Gastroesophageal sphincter (tissue), 3 donors: ENCODE data around the gene ADSS2.
A peak's percentile ranks its signal among the peaks of the same experiment; 100 is the strongest.

Experiments used
- POLR2A ChIP-seq, 2 donors: fragments of 450-650 bp; IDR thresholded peaks; one replicate each; pipeline ENCODE4 v1.6.1; 2017; ENCODE audit warnings: antibody characterized with exemption in 2 of 2, mild to moderate bottlenecking in 2 of 2, moderate library complexity in 1 of 2
- TF ChIP-seq, protein P1 (sequence below), 4 experiments: fragments of 200-600 bp in 2 of 4; fragments of 450-650 bp in 2 of 4; sonication (generic) in 1 of 4; IDR thresholded peaks; one replicate each; pipeline ENCODE4 v1.5.1; 2017 to 2019; ENCODE audit warnings: antibody characterized with exemption in 4 of 4, mild to moderate bottlenecking in 2 of 4, moderate library complexity in 2 of 4

DNA sequence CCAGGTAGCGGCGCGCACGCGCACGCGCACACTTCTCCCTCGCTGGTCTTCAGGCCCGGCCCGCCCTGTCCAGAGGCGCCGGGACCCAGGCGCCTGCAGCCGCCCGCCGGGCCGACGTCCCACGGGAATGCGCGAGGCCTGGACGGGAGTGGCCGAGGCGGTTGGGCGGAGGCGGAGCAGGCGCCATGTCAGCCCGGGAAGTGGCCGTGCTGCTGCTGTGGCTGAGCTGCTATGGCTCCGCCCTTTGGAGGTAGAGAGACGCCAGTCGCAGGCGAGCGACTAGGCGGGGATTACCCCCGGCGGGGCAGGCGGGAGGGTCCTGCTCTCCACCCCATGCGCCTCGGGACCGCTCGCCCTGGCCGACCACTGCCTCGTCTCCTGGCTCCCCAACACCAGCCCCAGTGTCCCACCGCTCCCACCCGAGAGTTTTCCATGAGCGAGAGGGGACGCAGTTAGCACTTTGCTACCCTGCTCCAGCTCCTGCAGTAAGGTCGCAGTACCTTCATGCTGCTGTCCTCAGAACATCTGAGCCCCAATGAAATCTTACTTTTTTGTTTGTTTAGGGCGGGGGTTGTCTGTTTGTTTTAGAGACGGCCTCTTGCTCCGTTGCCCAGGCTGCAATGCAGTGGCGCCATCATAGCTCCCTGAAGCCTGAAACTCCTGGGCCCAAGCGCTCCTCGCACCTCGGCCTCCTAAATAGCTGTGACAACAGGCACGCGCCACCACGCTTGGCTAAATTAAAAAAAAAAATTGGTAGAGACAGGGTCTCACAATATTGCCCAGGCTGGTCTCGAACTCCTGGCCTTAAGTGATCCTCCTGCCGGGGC is 9.7 kb upstream of the ADSS2 start, which contains the start of gene CATSPERE:
- TF ChIP-seq, protein P1, sequence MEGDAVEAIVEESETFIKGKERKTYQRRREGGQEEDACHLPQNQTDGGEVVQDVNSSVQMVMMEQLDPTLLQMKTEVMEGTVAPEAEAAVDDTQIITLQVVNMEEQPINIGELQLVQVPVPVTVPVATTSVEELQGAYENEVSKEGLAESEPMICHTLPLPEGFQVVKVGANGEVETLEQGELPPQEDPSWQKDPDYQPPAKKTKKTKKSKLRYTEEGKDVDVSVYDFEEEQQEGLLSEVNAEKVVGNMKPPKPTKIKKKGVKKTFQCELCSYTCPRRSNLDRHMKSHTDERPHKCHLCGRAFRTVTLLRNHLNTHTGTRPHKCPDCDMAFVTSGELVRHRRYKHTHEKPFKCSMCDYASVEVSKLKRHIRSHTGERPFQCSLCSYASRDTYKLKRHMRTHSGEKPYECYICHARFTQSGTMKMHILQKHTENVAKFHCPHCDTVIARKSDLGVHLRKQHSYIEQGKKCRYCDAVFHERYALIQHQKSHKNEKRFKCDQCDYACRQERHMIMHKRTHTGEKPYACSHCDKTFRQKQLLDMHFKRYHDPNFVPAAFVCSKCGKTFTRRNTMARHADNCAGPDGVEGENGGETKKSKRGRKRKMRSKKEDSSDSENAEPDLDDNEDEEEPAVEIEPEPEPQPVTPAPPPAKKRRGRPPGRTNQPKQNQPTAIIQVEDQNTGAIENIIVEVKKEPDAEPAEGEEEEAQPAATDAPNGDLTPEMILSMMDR (IDR thresholded peaks at IDR 0.05) = peak in 1 of 4 experiments; percentile 22
- peak; percentile 80 to 86 for TF ChIP-seq POLR2A (IDR thresholded peaks at IDR 0.05)
